ENCODE results near the gene SH3PXD2A.

The SH3PXD2A gene

GRCh38 chr10:103630156-103630555 lies 225.2 kb downstream of the SH3PXD2A start:
- no peak for FAIRE-seq

- FAIRE-seq = no peak
Observed at GRCh38 chr10:103629581-103629980, 225.8 kb downstream of the SH3PXD2A start.

GRCh38 chr10:103627893-103628292 lies 227.5 kb downstream of the SH3PXD2A start:
- FAIRE-seq = no peak

GRCh38 chr10:103627111-103627892 lies 228.1 kb downstream of the SH3PXD2A start:
- FAIRE-seq = no peak

DNA sequence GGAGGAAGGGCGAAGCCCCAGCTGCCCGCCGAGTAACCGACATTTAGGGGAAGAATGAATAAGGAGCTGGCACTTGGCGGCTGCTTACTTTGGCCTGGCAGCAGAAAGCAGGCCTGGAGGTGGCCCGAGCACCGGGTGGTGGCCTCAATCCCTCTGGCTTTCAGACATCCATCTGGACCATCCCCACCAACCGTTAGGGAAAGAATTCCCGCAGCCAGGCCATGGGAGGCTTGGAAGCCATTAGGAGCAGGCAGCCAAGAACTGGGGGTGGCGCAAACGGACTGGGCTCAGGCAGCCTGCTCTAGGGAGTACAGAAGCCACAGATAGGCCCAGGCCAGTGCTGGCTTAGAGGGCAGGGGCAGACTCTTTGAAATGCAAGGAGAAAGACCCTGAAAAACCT lies 229.2 kb downstream of the SH3PXD2A start:
- no peak for FAIRE-seq

GRCh38 chr10:103622935-103623574 lies 232.3 kb downstream of the SH3PXD2A start:
- FAIRE-seq = no peak

DNA sequence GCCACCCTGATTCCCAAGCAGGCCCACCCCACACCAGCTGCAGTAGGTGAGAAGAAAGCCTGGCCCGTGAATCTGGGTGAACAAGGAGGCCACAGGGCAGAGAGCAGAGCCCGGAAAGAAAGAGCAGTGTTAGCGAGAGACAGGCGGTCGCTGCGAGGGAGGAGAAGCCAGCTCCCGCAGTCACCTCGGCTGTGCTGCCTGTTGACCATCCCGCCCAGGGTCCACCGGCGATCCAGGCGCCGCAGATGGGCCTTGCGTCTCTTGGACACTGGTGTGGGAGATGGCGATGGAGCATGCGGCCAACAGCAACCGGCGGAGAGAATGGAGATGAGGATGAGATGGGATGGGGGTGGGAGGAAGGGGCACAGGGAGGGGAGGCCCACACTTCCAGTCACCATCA lies 233.1 kb downstream of the SH3PXD2A start:
- FAIRE-seq = no peak

DNA sequence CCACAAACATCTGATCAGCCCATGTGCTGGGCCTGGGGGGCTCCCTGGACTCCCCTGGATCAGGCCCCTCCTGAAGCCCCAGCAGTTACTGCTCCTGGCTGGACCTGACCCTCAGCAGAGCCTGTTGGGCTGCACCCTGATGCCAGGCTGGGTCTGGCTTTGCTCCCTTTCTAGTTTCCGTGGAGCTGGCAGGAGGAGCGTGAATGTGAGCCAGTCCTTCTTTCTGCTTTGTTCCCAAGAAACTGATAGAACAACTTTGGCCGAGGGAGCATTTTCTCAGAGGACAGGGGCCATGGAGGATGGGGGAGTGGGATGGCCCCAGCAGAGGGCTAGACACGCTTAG lies 233.6 kb downstream of the SH3PXD2A start:
- FAIRE-seq = no peak

- FAIRE-seq = no peak
Observed at GRCh38 chr10:103620891-103621782, 234.2 kb downstream of the SH3PXD2A start.

DNA sequence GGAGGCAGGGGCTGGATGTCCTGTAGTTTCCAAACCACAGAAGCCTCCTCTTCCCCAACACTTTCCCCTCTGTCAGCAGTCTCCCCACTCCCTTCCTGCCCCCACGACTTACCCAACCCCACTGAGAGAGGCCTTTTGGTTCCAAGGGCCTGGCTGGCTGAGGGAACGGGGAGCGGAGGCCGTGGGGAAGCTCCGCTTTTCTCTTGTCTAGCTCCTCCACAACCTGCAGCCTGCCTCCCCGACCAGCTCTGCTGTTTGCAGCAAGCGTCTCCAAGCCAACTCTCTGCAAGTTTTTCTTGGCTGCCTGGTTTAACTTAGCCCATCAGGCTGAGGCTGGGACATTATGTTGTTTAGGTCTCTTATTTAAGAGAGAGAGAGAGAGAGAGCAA lies 235.0 kb downstream of the SH3PXD2A start:
- no peak for FAIRE-seq

DNA sequence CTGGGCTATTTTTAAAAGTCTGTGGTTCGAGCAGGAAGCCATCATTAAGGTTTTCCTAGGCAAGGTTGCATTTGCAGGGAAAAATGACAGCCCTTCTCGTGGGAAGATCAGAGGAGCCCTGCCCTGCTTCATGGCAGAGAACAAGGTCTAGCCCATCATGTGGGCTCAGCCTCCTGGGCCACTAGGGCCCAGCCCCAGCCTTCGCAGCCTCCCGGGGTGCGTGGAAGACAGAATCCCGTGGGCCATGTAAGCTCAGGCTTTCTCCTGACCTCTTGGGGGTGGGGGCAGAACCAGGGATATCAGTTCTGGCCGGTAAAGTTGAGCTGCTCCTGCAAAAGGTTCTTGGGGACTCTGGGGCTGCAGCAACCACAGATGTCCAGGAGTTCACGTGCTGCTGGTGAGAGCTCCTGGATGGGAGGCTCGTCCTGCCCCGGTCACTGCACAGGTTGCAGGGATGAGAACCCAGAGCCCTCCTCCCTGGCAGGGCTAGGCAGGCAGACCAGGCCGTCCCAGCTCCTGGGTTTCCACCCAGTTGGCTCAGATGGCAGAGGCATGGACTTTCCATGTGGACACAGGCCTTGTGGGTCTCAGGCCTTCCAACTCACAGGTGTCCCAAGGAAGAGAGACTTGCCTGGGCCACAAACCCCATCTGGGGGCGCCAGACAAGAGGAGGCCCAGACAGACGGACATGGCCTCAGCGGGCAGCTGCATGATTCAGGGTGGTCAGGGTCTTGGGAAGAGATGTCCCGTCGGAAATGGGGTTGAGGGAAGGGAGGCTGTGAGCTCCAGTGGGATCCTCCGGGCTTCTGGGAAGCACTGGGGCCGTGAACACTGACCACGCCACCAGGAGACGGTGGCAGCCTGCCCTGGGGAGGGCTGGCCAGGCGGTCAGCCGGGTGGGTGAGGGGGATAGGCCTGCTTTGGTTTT lies 235.7 kb downstream of the SH3PXD2A start:
- FAIRE-seq = no peak

GRCh38 chr10:103618575-103619423 lies 236.6 kb downstream of the SH3PXD2A start:
- no peak for FAIRE-seq

GRCh38 chr10:103617602-103618385 lies 237.6 kb downstream of the SH3PXD2A start:
- FAIRE-seq = no peak

DNA sequence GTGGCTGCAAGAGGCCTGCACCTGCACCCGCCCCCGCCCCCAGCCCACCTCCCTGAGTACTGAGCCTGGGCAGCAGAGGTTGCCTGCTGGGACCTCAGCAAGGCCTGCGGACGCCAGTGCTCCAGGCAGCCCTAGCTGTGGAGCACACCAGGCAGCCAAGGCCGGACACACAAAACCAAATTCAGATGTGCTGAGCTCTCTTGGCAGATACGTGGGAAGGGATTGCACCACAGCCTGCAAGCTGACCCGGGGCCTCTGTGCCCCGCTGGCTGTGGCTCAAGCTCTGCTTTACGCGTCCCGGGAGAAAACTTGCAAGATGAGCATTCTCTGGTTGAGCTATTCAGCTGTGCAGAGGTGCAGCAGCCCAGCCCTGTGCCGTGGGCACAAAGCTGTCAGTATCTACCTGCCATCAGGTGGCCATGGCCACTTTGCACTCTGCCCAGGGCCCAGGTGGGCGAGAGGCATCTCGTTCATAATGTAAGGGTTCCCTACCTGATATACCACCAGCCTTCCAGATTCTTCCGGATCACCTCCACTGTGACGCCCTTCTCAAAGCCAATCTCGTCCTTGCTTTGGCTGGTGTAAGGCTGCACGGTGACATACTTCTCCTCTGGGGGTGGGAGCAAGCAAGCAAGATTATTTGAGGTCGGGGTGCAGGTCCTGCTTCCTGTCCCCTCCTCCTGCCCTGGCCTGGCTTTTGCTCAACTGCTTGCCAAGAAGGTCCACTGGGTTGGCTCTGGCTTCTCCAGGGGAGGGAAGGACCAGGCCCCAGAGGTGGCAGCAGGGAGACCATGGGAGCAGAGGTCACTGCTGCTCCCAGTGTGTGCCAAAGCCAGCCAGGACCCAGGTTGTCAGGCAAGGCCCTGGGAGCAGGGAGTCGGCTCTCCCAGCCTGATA lies 238.4 kb downstream of the SH3PXD2A start:
- no peak for FAIRE-seq

GRCh38 chr10:103614306-103615158 lies 240.8 kb downstream of the SH3PXD2A start:
- FAIRE-seq = no peak

- no peak for FAIRE-seq
Observed at GRCh38 chr10:103613616-103614015, 241.8 kb downstream of the SH3PXD2A start.

- FAIRE-seq = no peak
Observed at GRCh38 chr10:103612462-103613365, 242.7 kb downstream of the SH3PXD2A start.
